Measurements from ENCODE around the gene KDM4B.

Gene KDM4B

DNA sequence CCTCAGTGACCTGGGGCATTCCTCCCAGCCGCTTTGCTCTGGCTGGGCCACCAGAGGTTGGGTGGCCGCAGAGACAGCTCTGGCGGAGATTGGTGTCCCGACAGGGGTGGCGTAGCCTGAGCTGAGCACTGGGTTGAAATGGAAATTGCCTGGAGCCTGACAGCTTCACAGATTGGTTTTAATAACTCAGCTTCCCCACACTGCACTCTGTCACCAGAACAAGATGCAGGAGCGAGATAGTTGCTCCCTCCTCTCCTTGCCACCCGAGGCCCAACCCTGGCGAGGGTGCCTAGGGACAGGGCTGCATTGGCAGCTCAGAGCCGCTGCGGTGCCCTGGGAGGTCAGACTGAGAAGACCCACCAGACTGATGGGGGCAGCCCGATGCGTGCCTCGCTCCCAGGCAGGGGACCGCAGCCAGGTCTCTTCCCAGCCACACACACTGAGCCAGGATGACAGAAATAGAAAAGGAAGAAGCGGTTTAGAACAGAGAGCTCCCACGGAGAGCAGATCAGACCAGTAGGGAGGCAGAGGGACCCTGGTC lies 84.1 kb downstream of the KDM4B start:
- DNase-seq: no peak

DNA sequence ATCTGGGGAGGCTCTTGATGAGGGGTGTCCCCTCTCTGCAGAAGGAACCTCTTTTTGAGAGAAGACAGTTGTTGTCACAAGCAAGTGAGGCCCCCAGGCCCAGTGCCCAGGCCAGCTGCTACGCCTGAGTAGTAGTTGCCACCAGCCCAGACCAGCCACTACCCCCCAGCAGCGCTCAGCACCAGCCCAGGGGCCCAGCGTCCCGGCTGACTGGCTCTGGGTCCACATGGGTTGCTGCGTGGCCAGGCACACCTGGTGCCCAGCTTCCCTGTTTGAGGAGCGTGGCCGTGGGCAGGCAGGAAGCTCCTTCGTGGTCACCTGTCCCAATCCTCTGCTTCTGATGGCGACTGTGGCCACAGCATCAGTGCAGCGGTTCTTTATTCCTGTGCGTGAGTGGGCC lies 84.7 kb downstream of the KDM4B start:
- DNase-seq: no peak

DNA sequence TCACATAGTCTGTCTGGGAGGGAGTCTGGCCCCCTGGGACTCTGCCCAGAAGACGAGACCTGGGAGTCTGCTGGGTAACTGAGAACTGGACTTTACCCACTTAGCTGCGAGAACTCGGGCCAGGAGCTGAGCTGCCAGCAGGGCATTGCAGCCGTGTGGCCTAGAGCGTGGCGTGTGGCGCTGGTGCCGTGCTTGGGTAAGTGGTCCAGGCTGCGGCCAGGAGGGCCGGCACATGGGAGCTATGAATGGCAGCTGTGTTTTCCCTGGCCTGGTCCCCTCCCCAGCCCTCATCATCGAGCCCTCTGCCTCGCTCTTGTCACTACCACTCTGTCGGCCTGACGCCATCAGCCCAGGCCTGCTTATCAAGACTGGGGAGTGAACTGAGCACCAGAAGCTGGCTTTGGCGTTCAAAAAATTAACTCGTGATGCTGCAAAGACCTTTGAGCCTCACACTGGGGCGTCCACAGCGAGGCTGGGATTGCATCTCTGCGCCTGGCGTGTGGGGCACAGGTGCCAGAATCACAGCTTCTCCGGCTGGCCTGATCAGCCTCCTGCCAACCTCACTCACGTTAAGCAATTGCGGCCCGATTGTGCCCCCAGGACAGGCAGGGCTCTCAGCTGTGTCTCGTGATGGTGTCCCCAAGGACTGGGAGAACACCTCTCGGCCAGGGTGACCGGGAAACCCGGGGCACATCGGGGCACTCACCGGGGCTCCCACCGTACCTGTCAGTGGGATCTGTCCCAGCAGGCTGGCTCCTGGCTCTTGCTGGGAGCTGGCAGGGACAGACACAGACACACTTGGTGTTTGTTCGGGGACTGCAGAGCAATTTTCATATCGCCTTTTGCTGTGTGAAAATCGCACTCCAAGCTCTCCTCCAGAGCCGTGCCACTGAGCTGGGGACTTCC lies 85.9 kb downstream of the KDM4B start:
- DNase-seq: no peak

DNA sequence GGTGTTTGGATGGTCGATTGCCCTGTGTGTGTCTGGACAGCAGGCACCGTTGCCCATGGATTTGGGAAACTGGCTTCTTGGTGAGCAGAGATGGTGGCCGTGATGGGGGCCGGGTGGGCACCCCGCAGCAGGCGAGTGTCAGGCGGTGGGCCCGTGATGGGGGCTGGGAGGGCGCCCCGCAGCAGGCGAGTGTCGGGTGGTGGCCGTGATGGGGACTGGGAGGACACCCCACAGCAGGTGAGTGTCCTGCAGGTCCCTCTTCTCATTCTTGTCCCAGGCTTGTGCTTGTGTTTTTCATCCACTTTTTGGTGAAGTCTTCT lies 86.5 kb downstream of the KDM4B start:
- DNase-seq: no peak

DNA sequence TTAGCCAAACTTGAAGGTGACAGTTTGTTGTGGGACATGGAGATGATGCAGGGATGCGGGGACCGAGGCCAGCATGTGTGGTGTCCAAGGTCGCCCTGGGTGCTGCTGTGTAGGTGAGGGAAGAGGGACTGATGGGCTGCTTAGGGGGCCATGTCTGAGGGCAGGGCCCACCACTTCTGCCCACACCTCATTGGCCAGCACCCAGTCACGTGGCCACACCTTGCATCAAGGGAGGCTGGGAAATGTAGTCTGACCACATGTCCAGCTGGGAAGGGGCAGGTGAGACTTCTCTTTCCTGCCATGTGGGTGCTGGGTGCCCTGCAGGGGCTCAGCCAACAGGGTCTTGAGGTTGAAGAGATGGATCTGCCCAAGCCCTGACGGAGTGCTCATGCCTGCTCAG lies 88.9 kb downstream of the KDM4B start:
- DNase-seq: no peak

DNA sequence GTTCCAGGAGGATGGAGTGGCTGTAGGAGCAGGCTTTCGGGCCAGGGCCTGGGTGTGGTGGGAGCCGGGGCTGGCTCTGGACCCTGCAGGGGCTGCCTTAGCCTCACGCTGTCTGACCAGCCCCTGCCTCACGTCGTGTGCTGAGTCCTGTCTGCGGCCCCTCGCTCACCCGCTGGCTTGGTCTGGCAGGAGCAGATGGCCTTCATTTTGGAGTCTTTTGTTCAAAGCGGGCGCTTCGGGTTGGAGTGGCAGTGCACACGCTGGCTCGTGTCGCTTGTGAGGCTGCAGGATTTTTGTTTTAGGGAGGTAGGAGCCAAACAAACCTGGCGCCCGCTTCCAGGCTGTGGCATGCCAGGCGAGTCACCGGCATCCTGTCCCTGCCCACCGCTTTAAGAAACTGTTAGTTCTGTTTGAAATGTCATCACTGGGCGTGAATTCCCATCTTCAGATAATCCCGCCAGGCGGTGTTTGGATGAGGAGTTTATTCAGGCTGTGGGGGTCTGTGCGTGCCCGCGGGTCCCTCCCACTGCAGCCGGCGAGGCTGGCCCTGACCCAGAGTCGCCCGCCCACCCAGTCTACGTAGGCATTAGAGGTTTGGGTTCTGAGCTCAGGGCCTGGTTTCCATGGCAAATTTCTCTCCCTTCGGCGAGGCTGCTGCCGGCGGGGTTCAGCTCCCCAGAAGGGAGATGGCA lies 89.8 kb downstream of the KDM4B start:
- DNase-seq: no peak

DNA sequence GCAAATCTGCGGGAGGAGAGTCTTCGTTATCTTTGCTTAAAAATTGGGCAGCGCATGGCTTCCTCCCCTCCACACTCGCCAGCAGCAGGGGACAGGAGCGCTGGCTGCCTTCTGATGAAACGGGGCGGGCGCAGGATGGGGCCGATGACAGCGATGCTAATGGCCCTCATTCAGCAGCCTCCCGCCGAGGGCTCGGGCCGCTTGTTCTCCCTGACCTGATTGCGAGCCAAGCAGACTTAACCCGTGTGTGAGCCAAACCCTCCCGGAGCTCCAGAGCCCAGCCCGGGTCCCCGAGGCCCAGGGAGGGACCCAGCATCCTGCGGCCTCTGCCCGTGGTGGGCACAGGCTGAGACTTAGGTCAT lies 90.3 kb downstream of the KDM4B start:
- DNase-seq: no peak

DNA sequence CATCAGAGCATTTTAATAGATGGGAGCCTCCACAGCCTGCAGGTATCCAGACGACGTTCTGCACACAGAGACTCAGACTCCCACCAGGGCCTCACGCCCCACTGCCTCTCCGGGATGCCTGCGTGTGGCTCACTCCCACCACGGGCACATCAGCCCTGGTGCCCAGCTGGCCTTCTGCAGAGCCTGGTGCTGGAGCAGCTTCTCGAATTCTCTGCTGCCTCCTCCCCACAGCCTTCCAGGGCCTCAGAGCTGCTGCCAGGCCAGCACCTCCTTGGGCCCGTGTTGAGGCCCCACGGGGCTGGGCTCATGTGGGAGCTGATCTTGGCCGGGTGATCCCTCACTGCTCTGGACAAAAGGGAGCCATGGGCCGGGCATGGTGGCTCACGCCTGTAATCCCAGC lies 90.9 kb downstream of the KDM4B start:
- DNase-seq: no peak

DNA sequence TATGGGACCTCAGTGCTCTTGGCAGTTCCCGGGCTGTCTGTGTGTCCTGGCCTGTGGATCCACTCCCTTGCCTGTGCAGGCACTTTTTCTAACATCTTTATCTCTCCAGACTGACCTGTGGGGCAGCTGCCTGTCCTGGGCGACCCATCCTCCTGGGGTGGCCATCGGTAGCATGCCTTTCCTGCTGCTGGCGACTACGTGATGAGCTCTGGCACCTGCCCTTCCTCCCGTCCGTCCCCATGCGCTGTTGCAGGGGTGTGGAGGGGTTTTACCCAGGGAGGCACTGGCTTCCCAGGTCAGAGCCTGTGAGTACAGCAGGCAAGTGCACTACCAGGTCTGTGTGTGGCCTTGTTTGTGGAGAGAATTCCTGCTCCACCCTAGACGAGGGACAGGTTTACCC lies 93.3 kb downstream of the KDM4B start:
- no peak for DNase-seq

DNA sequence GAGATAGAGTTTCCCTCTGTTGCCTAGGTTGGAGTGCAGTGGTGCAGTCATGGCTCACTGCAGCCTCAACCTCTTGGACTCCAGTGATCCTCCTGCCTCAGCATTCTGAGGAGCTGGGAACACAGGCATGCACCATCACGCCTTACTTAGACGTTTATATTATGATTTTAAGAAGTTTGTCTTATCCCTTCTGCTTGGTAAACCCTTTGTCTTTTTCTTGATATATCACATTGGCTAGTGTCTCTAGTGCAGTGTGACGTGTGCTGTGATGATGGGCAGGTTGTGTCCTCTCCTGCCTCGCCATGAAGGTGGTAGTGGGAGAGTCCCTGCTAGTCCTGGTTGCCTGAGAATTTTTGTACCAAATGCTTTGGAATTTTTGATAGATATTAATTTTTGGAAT lies 93.9 kb downstream of the KDM4B start:
- no peak for DNase-seq

DNA sequence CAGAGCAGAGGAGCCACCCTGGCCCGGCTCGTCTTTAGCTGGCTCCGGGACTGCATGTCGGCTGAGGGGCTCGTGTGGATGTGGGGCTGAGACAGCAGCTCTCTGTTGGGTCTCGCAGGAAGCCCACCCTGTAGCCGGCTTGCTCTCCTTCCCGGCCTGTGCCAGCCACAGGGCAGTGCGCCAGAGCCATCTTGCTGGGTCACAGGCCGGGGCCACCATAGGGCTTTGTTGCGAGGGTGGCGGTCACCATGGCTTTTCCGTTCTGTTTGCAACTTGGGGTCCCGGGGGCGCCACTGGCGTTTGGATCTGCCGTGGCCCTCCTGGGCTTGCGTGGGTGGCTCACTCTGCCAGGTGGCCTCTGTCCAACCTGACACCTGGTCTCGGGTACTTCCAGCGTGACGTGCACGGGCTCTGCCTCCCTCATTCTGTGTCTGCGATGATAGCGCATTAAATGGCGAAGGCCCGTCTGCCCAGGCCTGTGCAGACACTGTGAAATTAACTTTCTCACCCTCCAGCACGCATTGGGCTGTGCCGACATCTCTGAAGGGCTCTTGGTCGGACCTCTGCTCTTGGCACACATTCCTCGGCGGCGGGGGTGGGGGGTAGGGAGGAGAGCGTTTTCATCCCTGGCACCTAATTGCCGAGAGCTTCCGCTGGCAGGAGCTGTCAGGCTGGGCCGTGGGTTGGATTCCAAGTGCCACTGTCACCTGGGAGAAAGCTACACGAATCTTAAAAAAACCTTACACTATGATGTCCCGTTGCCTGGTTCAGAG lies 95.1 kb downstream of the KDM4B start:
- no peak for DNase-seq

DNA sequence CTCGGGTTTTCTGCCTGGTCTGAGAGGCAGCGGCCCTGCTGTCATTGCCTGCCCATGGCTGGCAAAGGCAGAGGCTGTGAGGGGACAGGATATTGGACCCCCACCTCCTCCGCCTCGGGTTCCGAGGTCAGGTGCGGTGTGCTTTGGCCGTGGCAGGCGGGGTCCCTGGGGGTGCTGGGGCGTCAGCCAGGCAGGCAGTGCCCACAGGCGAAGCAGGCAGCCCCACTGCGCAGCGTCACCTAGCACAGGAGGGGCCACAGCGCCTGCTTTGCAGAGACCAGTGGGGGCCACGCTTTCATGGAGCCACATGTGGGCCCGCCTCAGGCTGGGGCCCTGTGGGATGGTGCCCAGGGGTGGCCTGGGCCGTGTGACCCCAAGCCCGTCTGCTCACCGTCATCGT lies 96.0 kb downstream of the KDM4B start:
- no peak for DNase-seq

DNA sequence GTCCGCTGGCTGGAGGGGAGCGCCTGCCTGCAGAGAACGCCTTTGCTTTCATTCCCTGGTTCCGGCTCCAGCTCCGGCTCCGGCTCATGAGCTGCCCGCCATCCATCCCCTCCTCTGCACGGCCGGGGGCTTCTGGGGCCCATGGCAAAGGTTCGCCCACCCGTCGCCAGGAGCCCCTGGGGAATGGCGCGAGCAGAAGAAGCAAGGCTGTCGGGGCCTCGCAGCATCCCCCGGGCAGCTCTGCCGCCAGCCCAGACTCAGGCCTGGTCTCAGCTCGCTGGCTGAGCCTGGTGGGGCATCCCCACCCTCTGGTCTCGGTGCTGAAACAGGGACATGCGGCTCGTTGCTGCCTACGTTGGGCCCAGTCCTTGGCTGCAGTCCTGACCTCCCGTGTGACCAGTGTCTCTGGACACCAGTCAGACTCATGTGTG lies 96.8 kb downstream of the KDM4B start:
- no peak for DNase-seq

DNA sequence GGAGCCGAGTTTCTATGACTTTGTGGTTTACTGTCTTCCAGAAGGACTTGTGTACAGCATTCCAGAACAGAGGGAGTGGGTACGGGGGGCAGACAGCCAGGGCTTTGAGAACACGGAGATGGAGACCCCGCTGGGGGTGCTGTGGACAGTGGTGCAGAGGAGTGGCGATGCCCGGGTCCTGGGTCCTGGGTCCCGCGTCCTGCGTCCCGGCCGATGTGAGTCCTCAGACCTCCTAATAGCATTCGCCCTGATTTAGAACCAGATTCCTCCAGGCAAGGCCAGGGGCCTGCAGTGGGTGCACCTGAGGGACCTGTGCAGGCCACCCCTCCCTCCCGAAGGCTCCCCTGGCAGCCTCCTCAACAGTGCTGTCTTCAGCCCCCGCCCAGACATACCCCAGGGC lies 97.9 kb downstream of the KDM4B start:
- DNase-seq: no peak

DNA sequence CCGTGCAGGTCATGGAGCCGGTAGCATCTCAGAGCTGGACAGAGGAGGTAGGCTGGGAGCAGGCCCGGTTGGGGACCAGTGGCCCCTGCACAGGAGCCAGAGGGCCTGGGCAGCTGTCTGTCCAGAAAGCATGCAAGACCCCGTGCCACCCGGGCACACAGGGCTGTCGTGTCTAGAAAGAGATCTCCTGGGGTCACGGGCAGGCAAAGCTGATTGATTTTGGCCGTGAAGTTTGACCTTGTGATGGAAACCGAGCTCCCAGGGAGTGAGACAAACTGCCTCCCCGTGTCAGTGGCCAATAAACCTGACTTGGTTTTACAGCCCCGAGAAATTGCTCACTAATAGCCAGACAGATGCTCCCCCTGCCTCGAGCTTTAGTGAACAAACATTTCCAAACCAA lies 98.8 kb downstream of the KDM4B start:
- no peak for DNase-seq

DNA sequence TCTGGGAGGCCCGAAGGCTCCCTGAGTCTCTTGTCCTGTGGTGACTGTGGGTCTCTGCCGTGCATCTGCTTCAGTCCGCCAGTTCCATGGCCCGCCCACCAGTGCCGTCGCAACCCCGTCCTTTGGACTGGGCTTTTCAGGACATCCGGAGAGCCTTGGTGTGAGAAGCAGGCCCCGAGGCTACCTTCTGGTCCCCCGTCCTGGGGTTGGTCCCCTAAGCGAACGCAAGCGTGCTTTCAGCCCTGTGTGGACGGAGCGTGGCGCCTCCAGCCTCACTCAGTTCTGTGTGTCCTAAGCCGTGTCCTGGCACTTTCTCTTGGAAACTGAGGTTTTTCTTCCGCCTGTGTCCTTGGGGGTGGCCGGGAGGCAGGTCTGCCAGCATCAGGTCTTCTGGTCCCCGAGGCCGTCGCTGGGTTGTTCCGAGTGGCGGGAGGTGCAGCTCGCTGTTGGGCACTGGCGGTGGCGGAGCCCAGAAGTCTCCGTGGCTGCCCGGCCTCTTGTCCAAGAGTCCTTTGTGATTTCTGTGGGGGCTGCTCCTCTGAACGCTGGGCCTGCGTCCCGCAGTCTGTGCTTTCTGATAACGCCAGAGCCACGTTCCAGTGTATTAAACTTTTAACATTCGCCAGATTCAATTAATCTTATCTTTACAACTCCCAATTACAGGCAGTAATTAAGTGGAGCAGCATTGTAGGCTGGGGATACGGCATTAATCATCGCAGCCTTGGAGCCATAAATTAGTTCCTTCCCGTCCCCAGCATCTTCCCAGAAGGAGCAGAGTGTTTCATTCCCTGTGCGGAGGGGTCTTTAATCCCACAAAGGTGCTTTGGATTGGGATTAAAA lies 99.5 kb downstream of the KDM4B start:
- no peak for DNase-seq

DNA sequence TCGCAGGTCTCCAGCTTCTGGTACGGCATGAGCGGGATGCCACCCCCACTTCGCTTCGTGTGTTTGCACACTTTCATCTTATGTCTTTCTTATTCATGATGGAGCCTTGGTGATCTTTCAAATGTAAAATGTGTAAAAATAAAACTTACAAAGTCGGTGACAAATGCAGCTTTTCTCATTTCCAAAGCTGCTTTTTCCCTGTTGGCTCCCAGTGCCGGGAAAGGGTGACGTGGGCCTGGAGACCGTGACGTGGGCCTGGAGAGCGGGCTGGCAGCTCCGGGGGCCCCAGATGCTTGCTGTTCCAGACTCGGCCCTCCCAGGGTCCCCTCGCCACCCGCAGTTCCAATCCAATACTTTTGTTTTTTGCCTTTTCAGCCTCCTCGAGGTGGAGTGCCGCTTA lies 101.4 kb downstream of the KDM4B start:
- no peak for DNase-seq

DNA sequence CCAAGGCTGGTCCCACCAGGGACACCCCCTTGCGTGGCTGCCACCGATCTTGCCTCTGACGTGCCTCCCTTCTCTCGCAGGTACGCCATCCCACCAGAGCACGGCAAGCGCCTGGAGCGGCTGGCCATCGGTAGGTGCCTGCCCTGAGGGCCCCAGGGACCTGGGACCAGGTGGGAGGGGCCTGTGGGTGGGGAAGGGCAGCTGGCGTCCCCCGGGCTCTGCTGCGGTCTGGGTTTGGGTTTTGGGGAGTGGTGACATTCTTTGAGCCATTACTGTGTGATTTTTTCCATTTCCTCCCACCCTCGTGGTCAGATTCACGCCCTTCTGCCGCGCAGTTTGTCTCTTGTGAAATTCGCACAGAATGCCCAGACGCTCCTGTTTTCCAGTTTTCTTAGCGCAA lies 102.0 kb downstream of the KDM4B start:
- no peak for DNase-seq

DNA sequence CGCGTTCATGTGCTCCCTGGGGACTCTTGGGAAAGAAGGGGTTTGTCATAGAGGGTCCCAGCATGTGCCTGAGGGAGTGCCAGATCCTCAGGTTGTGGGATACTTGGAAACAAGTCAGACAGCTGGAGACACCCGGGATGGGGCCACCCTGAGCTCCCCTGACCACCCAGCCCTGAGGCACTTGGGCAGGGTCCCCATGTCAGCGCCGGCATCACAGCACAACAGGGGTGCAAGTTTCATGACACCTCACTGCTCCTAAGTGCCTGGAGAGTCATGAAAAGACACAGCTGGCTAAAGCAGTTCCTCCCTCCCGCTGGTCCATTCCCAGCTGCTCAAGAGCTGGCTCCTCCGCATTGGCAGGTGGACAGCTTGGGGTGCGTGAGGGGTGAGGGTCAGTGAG lies 102.7 kb downstream of the KDM4B start:
- no peak for DNase-seq

DNA sequence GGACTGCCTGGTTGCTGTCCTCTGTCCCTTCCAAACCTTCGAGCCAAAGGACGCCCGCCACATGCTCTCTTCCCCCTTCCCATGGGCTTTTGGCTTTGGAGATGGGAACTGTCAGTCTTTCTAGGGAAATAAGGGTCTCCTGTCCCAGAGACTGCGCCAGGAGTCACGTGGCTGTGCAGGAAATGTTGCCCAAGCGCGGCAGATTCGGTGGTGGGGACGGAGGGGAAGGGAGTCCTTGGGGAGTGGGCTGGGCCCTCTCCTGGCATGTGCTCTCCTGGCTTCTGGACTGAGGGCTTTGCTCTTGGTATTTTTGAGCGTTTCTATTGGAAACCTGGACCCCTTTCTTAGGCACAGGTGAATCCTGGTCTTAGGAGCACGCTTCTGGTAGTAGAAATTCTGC lies 103.2 kb downstream of the KDM4B start:
- DNase-seq: no peak

DNA sequence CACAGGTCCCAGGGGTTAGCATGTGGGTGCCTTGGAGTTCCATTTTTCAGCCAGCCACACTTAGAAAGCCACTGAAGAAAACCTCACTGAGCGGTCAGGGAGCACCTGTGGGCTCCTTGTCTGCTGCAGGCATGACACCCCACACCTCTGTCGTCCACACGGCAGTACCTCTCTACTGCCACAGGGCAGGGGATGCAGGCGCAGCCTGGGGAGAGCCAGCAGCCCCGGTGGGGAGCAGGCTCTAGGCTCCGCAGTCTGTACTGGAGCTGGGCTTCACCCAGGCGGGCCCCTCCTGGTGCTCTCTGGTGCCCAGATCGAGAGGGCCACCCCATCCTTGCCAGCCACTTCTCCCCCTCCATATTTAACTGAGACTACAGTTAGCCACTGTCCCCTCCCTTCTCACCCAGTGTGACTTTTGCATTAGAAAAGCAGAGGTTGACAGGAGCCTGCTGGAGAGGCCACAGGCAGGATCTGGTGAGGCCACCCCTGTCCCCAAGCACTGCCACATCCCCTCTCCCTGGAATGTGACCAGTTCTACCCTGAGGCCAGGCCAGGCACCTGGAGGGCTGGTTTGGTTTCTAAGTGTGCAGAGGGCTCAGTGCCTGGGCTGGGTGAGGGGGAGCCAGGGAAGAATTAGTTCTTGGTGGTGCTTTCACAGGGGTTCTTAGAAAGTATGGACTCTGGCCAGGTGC lies 104.4 kb downstream of the KDM4B start:
- no peak for DNase-seq

DNA sequence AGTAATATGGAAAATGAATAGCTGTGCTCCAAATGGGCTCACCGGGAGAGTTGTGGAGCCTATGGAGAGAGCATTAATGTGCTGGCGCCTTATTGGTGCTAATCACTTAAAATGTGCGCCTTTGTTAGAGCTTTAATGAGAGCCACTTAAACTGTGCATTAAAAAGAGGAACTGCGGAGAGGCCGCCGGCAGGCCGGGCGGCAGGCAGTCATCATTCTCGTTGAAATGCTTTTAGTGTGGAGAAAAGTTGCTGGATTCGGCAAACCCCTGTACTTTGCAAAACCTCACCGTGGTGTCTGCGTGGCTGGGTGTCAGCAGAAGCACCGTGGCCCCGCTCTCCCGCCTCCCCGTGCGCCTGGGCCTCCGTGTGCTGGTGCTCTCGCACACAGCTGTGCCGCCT lies 105.5 kb downstream of the KDM4B start:
- no peak for DNase-seq

Measured in stimulated activated CD4-positive, alpha-beta T cell treated with anti-CD3 and anti-CD28 coated beads, Interleukin-4, amount 100 ng/mL, for 1 hour (primary cell).